Glutamatergic neuron (in vitro differentiated cells): ENCODE data around the gene MESP2. TPM values are rescaled to one million over a fixed set of nuclear protein-coding genes. Genes with fewer than 3 reads are reported as not detected.

Source experiments
- DNase-seq: peaks from one replicate; pipeline ENCODE4 v3.0.0; 2022
- H3K27ac Mint-ChIP-seq: one replicate; pipeline ENCODE4 v1.8.0; 2020; ENCODE audit warnings: mild to moderate bottlenecking, mixed read lengths, inconsistent platforms; ENCODE audit not compliant: unreplicated experiment
- H3K27me3 Mint-ChIP-seq: one replicate; pipeline ENCODE4 v1.8.0; 2020; ENCODE audit warnings: mild to moderate bottlenecking, moderate library complexity, mixed read lengths, inconsistent platforms; ENCODE audit not compliant: unreplicated experiment
- H3K36me3 Mint-ChIP-seq: one replicate; pipeline ENCODE4 v1.8.0; 2020; ENCODE audit warnings: mild to moderate bottlenecking, mixed read lengths, inconsistent platforms; ENCODE audit not compliant: unreplicated experiment
- H3K4me1 Mint-ChIP-seq: one replicate; pipeline ENCODE4 v1.8.0; 2020; ENCODE audit warnings: mild to moderate bottlenecking, low read depth, mixed read lengths, inconsistent platforms; ENCODE audit not compliant: unreplicated experiment
- H3K4me3 Mint-ChIP-seq: one replicate; pipeline ENCODE4 v1.8.0; 2020; ENCODE audit warnings: mild to moderate bottlenecking, mixed read lengths, inconsistent platforms; ENCODE audit not compliant: unreplicated experiment
- H3K9me3 Mint-ChIP-seq: one replicate; pipeline ENCODE4 v1.8.0; 2020; ENCODE audit warnings: mild to moderate bottlenecking, moderate library complexity, mixed read lengths, inconsistent platforms; ENCODE audit not compliant: unreplicated experiment
- total RNA-seq: library from RNA; stranded (reverse); fragmentation: NEBNext Ultra II Directional; extraction: Animal tissue kit (Norgen Biotek cat#: 25700); gene quantifications from one replicate; pipeline ENCODE4 v1.2.1, GENCODE V29; 2021; ENCODE audit not compliant: unreplicated experiment
- TF ChIP-seq, protein P1 (sequence below): fragments of 200-600 bp; sonication (generic); IDR thresholded peaks from one replicate; pipeline ENCODE4 v1.5.0; 2021; ENCODE audit not compliant: partially characterized antibody, unreplicated experiment

The MESP2 gene
- total RNA-seq, 1 donor from 2014 or later = not detected

- no peaks in the 10 kb centered on the region for H3K36me3 Mint-ChIP-seq
- no peaks in the 10 kb centered on the region for H3K9me3 Mint-ChIP-seq
- H3K4me1 Mint-ChIP-seq = no peaks in the 10 kb centered on the region
- H3K27ac Mint-ChIP-seq = no peak overlapping the region
- no peak for DNase-seq
- TF ChIP-seq, protein P1, sequence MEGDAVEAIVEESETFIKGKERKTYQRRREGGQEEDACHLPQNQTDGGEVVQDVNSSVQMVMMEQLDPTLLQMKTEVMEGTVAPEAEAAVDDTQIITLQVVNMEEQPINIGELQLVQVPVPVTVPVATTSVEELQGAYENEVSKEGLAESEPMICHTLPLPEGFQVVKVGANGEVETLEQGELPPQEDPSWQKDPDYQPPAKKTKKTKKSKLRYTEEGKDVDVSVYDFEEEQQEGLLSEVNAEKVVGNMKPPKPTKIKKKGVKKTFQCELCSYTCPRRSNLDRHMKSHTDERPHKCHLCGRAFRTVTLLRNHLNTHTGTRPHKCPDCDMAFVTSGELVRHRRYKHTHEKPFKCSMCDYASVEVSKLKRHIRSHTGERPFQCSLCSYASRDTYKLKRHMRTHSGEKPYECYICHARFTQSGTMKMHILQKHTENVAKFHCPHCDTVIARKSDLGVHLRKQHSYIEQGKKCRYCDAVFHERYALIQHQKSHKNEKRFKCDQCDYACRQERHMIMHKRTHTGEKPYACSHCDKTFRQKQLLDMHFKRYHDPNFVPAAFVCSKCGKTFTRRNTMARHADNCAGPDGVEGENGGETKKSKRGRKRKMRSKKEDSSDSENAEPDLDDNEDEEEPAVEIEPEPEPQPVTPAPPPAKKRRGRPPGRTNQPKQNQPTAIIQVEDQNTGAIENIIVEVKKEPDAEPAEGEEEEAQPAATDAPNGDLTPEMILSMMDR = no peak
- H3K4me3 Mint-ChIP-seq = no peak overlapping the region
- peaks cover 8% of the 10 kb centered on the region for H3K27me3 Mint-ChIP-seq
Observed at GRCh38 chr15:89745768-89746167, 30.4 kb upstream of the MESP2 start.

DNA sequence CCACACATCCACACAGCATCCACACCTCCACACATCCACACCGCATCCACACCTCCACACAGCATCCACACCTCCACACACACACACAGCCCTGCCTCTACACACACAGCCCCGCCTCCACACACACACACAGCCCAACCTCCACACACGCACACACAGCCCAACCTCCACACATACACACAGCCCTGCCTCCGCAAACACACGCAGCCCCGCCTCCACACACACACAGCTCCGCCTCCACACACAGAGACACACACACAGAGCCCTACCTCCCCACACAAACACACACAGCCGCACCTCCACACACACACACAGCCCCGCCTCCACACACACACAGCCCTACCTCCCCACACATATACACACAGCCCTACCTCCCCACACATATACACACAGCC, 29.7 kb upstream of the MESP2 start:
- Mint-ChIP-seq H3K27me3 (peaks cover 8% of the 10 kb centered on the region), H3K4me1 (no peaks in the 10 kb centered on the region), H3K9me3 (no peaks in the 10 kb centered on the region), H3K4me3 (no peak overlapping the region), H3K36me3 (no peaks in the 10 kb centered on the region), H3K27ac (no peak overlapping the region)
- DNase-seq = no peak
- TF ChIP-seq, protein P1 = no peak

DNA sequence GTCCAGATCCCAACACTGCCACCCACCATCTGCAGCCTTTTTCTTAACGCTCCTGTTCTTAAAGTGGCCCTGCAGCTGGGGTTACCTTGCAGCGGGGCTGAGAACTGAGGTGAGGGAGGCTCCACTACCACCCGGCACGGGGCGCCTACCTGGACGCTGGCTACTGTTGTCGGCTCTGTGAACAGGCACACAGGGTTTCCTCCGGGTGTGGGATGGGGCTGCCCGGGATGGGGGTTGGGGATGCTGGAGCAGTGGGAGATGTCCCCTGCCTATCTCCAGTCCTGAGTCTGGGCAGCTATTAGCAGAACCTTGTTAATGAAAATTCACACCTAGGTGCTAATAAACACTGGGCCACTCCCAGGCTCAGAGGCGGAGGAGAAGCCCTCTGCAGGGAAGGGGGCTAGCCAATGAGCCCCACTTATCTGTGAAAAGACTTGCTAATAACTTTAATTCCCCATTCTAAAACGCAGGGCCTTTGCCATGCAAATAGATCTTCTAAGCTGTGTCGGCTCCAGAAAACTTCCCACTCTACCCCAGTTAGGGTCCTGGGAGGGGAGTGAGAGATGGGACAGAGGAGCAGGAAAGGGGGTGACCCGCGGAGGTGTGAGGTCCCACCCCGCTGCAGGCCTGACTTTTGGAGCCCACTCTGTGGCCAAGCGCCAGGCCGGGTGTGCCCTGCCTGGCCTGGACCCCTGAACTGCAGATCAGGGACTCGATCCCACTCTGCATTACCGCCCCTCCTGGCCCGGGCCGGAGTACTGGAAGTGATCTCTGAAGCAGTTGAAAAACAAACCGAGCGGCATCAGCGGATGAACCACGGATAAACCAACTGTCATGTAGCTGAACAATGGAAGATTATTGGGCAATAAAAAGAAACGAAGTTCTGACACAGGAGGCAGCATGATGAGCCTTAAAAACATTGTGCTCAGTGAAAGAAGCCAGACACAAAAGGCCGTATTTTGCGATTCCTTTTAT, 28.1 kb upstream of the MESP2 start:
- TF ChIP-seq, protein P1 = no peak
- no peak overlapping the region for H3K4me3 Mint-ChIP-seq
- DNase-seq = no peak
- H3K27me3 Mint-ChIP-seq = peaks cover 8% of the 10 kb centered on the region
- H3K36me3 Mint-ChIP-seq = no peaks in the 10 kb centered on the region
- H3K27ac Mint-ChIP-seq = no peak overlapping the region
- no peaks in the 10 kb centered on the region for H3K9me3 Mint-ChIP-seq
- H3K4me1 Mint-ChIP-seq = no peaks in the 10 kb centered on the region

GRCh38 chr15:89749054-89749453, 27.1 kb upstream of the MESP2 start:
- Mint-ChIP-seq H3K4me1 (no peaks in the 10 kb centered on the region), H3K4me3 (no peak overlapping the region), H3K27ac (no peak overlapping the region), H3K9me3 (no peaks in the 10 kb centered on the region), H3K27me3 (peaks cover 8% of the 10 kb centered on the region), H3K36me3 (no peaks in the 10 kb centered on the region)
- DNase-seq = no peak
- TF ChIP-seq, protein P1 = no peak

DNA sequence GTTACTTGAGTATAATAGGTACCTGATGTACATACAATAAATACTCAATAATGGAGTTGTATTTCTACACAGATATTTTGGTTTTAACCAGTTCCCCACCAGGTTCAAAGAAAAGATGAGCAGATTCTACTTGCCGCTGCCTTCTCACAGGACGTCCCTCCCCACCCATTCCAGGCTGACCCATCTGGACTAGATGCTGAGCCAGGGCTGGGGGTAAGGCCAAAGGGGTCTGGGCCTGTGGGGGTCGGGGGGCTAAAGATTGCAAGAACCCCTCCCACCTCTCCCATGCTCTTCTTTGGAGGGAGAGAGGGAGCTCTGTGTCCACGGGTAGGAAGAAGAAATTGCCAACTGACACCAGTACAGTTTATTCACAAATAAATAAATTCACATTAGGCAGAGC, 26.6 kb upstream of the MESP2 start:
- H3K36me3 Mint-ChIP-seq = no peaks in the 10 kb centered on the region
- H3K4me1 Mint-ChIP-seq = no peaks in the 10 kb centered on the region

More for the DNA sequence above, 26.6 kb upstream of the MESP2 start:
- Mint-ChIP-seq H3K27me3 (peaks cover 9% of the 10 kb centered on the region), H3K4me3 (peak overlapping the region; percentile 20), H3K9me3 (no peaks in the 10 kb centered on the region), H3K27ac (no peak overlapping the region)
- no peak for DNase-seq
- TF ChIP-seq, protein P1 = no peak
